GM21529 (cell line): Measurements from ENCODE around the gene ZNF587B.
A peak's percentile ranks its signal among the peaks of the same experiment; 100 is the strongest.
"Not testable (repeated sequence)": the region's sequence is repeated elsewhere in the genome, so short reads cannot be mapped to it uniquely, and the experiment has no call there.

Experiments
- ATAC-seq: cut with Tn5 transposase; IDR thresholded peaks from one replicate; pipeline ENCODE4 v1.9.1; 2021; ENCODE audit not compliant: unreplicated experiment

Gene ZNF587B

GRCh38 chr19:57818378-57818777 lies 11.7 kb upstream of the ZNF587B start:
- no peak for ATAC-seq

- ATAC-seq = peak; percentile 83
These were observed 10.5 kb upstream of the ZNF587B start for GRCh38 chr19:57819475-57820148.

GRCh38 chr19:57820599-57820998 lies 9.5 kb upstream of the ZNF587B start:
- ATAC-seq = no peak

- not testable (repeated sequence) for ATAC-seq
These were observed 9.0 kb upstream of the ZNF587B start for GRCh38 chr19:57821095-57821494.

GRCh38 chr19:57821501-57821900 lies 8.6 kb upstream of the ZNF587B start:
- not testable (repeated sequence) for ATAC-seq

GRCh38 chr19:57823155-57823554 lies 6.9 kb upstream of the ZNF587B start:
- not testable (repeated sequence) for ATAC-seq

GRCh38 chr19:57823608-57824007 lies 6.5 kb upstream of the ZNF587B start:
- ATAC-seq = not testable (repeated sequence)

GRCh38 chr19:57825511-57825910 lies 4.6 kb upstream of the ZNF587B start:
- ATAC-seq = no peak

GRCh38 chr19:57829316-57829715 lies 783 bp upstream of the ZNF587B start:
- no peak for ATAC-seq

GRCh38 chr19:57836991-57837390 lies 6.9 kb downstream of the ZNF587B start:
- not testable (repeated sequence) for ATAC-seq

- ATAC-seq = not testable (repeated sequence)
These were observed 8.6 kb downstream of the ZNF587B start for GRCh38 chr19:57838622-57839191.

GRCh38 chr19:57841122-57841763 lies 11.1 kb downstream of the ZNF587B start:
- ATAC-seq = no peak

GRCh38 chr19:57847164-57847563 lies 17.1 kb downstream of the ZNF587B start:
- not testable (repeated sequence) for ATAC-seq

GRCh38 chr19:57849162-57849665 lies 19.1 kb downstream of the ZNF587B start:
- ATAC-seq = peak; percentile 29

GRCh38 chr19:57849666-57850473 lies 19.8 kb downstream of the ZNF587B start, which contains the start of gene ZNF587:
Gene ZNF587 (plus strand): TSS chr19:57849859. CDS start chr19:57850039, 180 bp downstream.
- ATAC-seq = peak; percentile 97

GRCh38 chr19:57850553-57851017 lies 20.5 kb downstream of the ZNF587B start:
- ATAC-seq = no peak

- not testable (repeated sequence) for ATAC-seq
These were observed 21.9 kb downstream of the ZNF587B start for GRCh38 chr19:57851812-57852603.

- not testable (repeated sequence) for ATAC-seq
These were observed 24.0 kb downstream of the ZNF587B start for GRCh38 chr19:57854117-57854516.

GRCh38 chr19:57862351-57862750 lies 32.3 kb downstream of the ZNF587B start:
- ATAC-seq = not testable (repeated sequence)

GRCh38 chr19:57867868-57868492 lies 37.9 kb downstream of the ZNF587B start:
- no peak for ATAC-seq
